Activated T-cell treated with anti-CD3 and anti-CD28 coated beads, Interleukin-2, amount 50 U/mL, for 4 hours (primary cell): ENCODE data around the gene SMIM27. TPM values are rescaled to one million over a fixed set of nuclear protein-coding genes. Genes with fewer than 3 reads are reported as not detected.
"Not testable (repeated sequence)": the region's sequence is repeated elsewhere in the genome, so short reads cannot be mapped to it uniquely, and the experiment has no call there.

Source experiments
- ATAC-seq, 2 donors: fragments of 200-7000 bp; cut with Tn5 transposase; one replicate each; pipeline ENCODE4 v1.10.0; 2021
- DNase-seq: peaks from one replicate; pipeline ENCODE4 v3.0.0-alpha.2; 2020
- H3K27me3 Mint-ChIP-seq: one replicate; pipeline ENCODE4 v1.8.0; 2021; ENCODE audit warnings: low read depth, mixed read lengths
- H3K36me3 Mint-ChIP-seq: one replicate; pipeline ENCODE4 v1.8.0; 2022; ENCODE audit warnings: mixed read lengths; ENCODE audit not compliant: insufficient read depth
- H3K4me1 Mint-ChIP-seq: one replicate; pipeline ENCODE4 v1.8.0; 2021; ENCODE audit warnings: low read depth, mixed read lengths
- H3K4me3 Mint-ChIP-seq: one replicate; pipeline ENCODE4 v1.8.0; 2021; ENCODE audit warnings: mild to moderate bottlenecking, moderate library complexity, mixed read lengths
- H3K9me3 Mint-ChIP-seq: one replicate; pipeline ENCODE4 v1.8.0; 2021; ENCODE audit warnings: mixed read lengths
- total RNA-seq, 3 donors: library from RNA; stranded (reverse); gene quantifications; one replicate each; pipeline ENCODE4 v1.2.1, GENCODE V29; 2021

SMIM27 gene
- total RNA-seq, 3 donors from 2014 or later = 8.0 to 9.7 (median 9.3) TPM

DNA sequence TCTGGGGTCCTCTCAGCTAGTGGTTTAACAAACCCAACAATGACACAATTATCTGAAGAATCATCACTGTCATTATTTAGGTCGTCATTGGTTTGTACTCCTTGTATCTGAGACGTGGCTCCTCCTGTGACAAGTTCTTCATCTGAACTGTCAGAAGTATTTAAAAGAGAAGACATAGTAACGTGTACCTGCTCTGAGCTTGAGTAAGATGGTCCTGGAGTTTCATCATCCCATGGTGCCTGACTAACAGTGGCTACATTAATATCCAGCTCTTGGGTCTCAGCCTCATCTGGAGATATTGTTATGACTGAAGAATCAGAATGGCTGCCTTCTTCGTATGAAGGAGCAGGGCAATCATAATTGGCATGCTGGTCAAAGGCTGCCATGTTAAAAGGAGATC lies 9.1 kb upstream of the SMIM27 start:
- H3K36me3 Mint-ChIP-seq = peaks cover 27% of the 10 kb centered on the region
- H3K27me3 Mint-ChIP-seq = no peaks in the 10 kb centered on the region
- H3K9me3 Mint-ChIP-seq = no peaks in the 10 kb centered on the region
- H3K4me3 Mint-ChIP-seq = no peak overlapping the region
- ATAC-seq (no peak), DNase-seq (no peak)
- H3K4me1 Mint-ChIP-seq = peaks cover 17% of the 10 kb centered on the region

DNA sequence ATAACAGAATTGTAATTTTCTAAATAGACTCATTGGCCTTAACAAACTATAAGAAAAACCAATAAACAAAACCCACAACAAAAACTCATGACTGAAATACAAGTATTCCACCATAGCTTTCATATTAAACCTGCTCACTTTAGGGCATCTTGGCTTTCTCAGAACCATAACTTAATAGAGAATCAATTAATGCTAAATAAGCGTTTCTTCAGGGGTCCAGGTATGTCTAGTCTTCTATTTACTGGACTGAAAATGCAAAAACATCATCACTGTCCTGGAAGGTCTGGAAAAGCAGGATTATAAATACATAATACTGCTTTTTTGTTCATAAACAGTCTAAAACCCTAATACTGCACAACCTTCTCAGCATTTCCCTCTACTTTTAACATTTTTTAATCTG lies 6.2 kb upstream of the SMIM27 start:
- Mint-ChIP-seq H3K36me3 (peaks cover 27% of the 10 kb centered on the region), H3K9me3 (no peaks in the 10 kb centered on the region), H3K4me3 (no peak overlapping the region), H3K4me1 (peaks cover 38% of the 10 kb centered on the region), H3K27me3 (no peaks in the 10 kb centered on the region)
- ATAC-seq = no peak
- DNase-seq = no peak

DNA sequence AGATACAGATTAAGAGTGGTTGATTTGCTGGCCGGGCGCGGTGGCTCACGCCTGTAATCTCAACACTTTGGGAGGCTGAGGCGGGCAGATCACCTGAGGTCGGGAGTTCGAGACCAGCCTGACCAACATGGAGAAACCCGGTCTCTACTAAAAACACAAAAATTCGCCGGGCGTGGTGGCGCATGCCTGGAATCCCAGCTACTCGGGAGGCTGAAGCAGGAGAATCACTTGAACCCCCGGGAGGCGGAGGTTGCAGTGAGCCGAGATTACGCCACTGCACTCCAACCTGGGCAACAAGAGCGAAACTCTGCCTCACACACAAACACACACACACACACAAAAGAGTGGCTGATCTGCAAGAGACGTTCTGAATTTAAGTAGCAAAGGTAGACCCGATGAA lies 3.9 kb upstream of the SMIM27 start:
- DNase-seq, H3K27me3 Mint-ChIP-seq, H3K9me3 Mint-ChIP-seq, H3K4me3 Mint-ChIP-seq, ATAC-seq: not testable (repeated sequence)
- Mint-ChIP-seq H3K4me1 (peaks cover 38% of the 10 kb centered on the region), H3K36me3 (peaks cover 11% of the 10 kb centered on the region)

DNA sequence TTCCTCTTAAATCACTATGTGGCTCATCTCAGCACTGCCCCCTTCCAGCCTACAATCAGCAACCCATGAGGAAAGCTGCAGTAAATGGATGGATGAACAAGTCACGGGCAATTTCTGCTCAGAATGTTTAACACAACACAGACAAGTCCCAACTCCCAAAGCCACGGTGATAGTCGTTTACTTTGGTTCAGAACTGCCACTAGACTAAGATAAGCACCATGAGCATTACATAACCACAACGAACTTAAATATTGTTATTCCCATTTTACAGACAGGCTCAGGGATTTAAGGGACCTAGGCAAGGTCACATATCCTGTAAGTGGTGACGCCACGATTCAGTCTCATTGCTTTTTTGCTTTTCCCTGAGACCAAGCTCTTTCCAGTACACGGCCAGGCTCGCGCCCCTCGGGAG lies 2.0 kb upstream of the SMIM27 start:
- no peak for DNase-seq
- H3K27me3 Mint-ChIP-seq = no peaks in the 10 kb centered on the region

DNA sequence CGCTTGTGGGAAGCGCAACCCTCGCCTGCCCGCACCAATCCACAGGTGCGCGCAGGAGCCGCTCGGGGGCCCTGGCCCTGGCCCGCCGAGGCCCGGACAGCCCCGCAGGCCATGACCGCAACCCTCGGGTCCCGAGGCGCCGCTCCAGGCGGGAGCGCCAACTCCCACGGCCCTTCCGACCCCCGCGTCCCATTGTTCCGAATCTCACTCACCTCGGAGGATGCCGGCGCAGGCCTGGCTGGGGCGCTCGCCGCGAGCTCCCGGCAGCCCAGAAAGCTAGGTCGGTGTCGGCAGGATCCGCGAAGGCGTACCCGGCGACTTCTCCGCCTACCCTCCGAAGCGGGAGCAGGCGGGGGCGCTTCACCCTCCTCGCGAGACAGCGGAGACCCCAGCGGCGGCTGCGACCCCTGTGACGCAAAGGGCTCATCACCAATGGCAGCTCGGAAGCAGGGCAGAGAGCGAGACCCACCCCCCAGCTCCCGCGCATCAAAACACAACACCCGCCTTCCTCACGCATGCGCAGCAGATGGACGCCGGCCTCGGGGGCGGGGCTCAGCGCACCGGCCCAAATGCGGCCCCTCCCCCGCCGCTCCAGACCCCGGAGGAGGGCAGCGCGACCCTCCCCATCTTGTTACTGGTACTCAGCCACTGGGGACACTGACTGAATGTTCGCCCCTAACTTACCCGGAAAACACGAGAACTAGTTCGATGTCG lies 1.4 kb upstream of the SMIM27 start:
- peaks cover 4% of the 10 kb centered on the region for H3K36me3 Mint-ChIP-seq
- H3K4me3 Mint-ChIP-seq = peak overlapping the region; percentile 99
- peak; percentile 75 to 79 for ATAC-seq
- H3K9me3 Mint-ChIP-seq = no peaks in the 10 kb centered on the region
- peak; percentile 94 for DNase-seq
- no peaks in the 10 kb centered on the region for H3K27me3 Mint-ChIP-seq
- H3K4me1 Mint-ChIP-seq = peaks cover 43% of the 10 kb centered on the region

More for the DNA sequence above, 2.0 kb upstream of the SMIM27 start:
- ATAC-seq = no peak
- Mint-ChIP-seq H3K4me3 (peak overlapping the region; percentile 99), H3K36me3 (peaks cover 4% of the 10 kb centered on the region), H3K4me1 (peaks cover 44% of the 10 kb centered on the region), H3K9me3 (no peaks in the 10 kb centered on the region)

DNA sequence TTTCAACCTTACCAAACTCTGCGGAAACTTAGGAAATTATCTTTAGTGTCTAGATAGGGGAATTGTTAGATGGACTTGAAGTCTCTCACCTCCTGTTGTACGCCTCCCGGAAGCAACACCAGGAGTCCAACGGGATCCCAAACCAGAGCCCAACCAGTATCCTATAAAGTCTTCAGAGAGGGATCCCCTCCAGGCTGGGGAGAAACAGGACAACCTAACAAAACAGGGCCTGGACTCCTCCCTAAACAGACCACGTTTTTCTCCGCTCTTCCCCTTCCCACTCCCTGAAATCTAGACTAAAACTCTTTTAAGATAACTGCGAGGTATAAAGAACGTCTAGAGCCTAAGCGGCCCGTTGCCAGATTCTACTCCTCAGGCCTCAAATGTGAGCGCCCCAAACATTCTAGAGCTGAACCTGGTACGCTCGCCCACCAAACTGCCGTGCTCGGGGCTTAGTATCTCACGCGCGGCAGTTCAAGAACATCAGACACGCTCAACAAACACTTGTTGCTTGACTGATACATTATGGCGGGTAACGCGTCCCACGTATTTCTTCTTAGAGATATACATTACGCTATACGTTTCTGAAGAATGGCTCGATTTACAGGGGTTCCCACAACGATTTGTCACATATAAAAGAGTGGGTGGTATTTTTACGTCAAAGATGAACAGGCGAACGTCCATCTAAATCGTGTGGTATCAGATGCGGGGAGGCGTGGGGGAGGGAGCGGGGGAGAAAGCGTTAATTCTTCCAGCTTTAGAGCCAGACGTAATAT lies 663 bp upstream of the SMIM27 start:
- ATAC-seq = peak; percentile 26 to 37
- H3K4me1 Mint-ChIP-seq = peaks cover 46% of the 10 kb centered on the region
- H3K27me3 Mint-ChIP-seq = no peaks in the 10 kb centered on the region

DNA sequence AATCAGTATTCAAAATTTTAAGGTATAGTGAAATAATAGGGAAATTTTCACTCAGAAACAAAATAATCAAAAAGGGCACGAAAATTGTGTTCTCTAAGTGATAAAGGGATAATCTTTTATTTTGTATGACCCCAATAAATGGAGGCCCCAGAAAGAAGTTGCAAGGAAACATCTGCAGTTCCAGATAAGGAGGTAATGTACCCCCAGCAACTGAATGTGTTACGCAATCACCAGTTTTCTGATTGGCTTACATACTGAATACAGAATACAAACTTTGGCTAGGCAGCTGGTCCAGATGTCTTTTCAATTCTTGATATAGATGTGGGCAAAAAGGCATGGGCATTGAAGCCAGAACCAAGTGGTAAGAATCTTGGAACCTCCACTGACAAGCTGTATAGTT lies 2.0 kb downstream of the SMIM27 start:
- Mint-ChIP-seq H3K9me3 (no peaks in the 10 kb centered on the region), H3K27me3 (no peaks in the 10 kb centered on the region), H3K4me3 (no peak overlapping the region), H3K36me3 (peaks cover 8% of the 10 kb centered on the region), H3K4me1 (peaks cover 31% of the 10 kb centered on the region)
- no peak for DNase-seq
- ATAC-seq = no peak

More for the DNA sequence above, 663 bp upstream of the SMIM27 start:
- DNase-seq = peak; percentile 22
- Mint-ChIP-seq H3K9me3 (no peaks in the 10 kb centered on the region), H3K4me3 (peak overlapping the region; percentile 99), H3K36me3 (peaks cover 4% of the 10 kb centered on the region)

DNA sequence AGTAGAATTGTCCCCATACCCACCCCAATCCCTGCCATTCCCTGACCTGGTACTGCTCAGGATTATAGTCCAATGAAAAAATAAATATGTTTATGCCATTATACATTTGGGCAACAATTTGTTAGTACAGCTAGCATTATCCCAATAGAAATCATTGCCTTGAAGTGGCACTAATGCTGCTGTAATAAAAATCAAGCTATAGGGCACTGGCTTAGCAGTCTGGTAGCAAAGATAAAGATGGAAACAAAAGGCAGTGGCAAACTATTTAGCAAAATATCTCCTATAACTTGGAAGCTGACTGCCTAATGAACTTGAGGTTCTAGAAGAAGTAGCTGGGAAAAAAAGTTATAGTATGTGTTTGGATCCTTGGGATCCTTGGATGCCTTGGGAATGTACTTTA lies 2.5 kb downstream of the SMIM27 start:
- Mint-ChIP-seq H3K27me3 (no peaks in the 10 kb centered on the region), H3K4me1 (peaks cover 32% of the 10 kb centered on the region), H3K9me3 (no peaks in the 10 kb centered on the region)

DNA sequence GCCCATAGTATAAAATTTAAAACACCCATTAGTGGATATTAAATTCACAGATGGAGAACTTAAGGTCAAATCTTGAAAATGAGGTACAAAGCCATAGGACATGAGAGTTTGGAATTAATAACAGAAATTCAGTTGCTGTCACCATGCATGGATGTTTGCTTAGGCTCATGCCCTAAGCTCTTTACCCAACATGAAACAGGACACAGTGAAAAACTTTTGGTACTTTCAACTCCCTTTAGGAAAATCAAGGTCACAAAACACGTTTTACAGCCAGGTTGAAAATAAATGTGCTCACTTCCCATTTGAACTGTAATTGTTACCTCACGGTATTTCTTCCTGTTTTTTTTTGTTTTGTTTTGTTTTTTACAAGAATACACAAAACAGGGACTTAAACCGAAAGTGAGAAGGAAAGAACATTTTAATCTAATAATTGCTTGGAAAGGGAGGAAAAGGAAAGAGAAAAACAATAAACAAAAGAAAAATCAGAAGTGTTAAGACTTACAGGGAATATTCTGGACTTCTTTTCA lies 6.3 kb downstream of the SMIM27 start:
- Mint-ChIP-seq H3K9me3 (no peaks in the 10 kb centered on the region), H3K4me3 (no peak overlapping the region), H3K4me1 (peaks cover 28% of the 10 kb centered on the region), H3K36me3 (peaks cover 14% of the 10 kb centered on the region), H3K27me3 (no peaks in the 10 kb centered on the region)
- ATAC-seq (no peak), DNase-seq (no peak)

More for the DNA sequence above, 2.5 kb downstream of the SMIM27 start:
- no peak for DNase-seq
- no peak for ATAC-seq
- H3K4me3 Mint-ChIP-seq = no peak overlapping the region
- peaks cover 10% of the 10 kb centered on the region for H3K36me3 Mint-ChIP-seq

DNA sequence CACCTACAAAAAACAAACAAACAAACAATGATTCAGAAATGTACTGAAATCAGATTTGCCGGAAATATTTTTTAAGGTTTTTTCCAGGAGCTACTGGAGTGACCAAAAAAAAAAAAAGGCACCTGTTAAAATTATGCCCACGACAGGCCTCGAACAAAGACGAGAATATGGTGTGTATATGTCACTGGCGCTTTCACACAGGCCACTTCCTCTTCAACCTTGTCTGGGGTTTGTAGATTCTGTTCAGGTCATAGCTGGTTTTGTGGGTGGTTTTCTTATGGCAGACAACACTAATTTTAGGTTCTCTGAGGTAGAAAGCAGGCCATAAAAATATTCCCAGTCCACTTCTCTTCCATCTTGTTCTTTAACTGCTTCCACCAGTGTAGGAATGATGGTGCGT lies 13.8 kb downstream of the SMIM27 start:
- Mint-ChIP-seq H3K4me3 (no peak overlapping the region), H3K9me3 (no peaks in the 10 kb centered on the region), H3K4me1 (peaks cover 16% of the 10 kb centered on the region), H3K36me3 (peaks cover 38% of the 10 kb centered on the region), H3K27me3 (no peaks in the 10 kb centered on the region)
- DNase-seq (no peak), ATAC-seq (no peak)

DNA sequence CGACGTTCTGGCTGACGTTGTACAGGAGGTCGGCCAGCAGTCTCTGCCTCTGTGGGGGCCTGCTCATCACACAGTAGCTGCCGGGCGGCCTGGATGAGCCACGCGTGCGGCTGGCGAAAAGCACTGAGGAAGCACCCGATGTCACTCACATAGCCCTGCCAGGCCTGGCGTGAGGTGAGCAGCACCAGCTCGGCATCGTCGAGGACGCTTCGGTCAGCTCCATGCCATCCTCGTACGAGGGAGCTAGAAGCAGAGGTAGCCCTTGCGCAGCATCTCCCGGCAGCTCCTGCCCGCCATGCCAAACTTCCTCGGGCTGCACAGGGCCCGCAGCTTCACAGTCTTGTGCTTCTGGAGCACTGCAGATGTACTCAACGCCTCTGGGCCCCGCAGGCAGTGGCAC lies 14.6 kb downstream of the SMIM27 start:
- no peak for ATAC-seq
- H3K4me1 Mint-ChIP-seq = peaks cover 16% of the 10 kb centered on the region
- H3K36me3 Mint-ChIP-seq = peaks cover 35% of the 10 kb centered on the region
- H3K9me3 Mint-ChIP-seq = no peaks in the 10 kb centered on the region
- DNase-seq = no peak
- H3K4me3 Mint-ChIP-seq = no peak overlapping the region
- H3K27me3 Mint-ChIP-seq = no peaks in the 10 kb centered on the region

DNA sequence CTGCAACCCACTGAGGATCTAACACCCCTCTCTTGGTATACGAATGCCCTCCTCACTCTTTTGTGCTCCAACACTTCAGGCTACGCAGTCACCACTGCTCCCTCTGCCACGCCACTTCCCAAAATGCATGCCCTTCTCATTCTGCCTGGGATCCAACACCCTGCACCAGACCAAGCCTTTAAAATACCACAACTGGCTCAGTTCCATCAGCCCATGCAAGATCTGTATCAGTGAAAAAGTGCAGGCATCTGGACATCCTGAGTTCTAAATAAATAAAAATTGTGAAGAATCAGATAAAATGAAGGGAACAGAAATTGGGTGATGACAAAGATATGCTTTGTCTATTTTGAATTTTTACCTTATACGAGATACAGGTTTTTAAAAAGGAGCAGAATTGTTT lies 18.1 kb downstream of the SMIM27 start:
- no peaks in the 10 kb centered on the region for H3K9me3 Mint-ChIP-seq
- H3K36me3 Mint-ChIP-seq = peaks cover 23% of the 10 kb centered on the region
- no peaks in the 10 kb centered on the region for H3K27me3 Mint-ChIP-seq
- H3K4me3 Mint-ChIP-seq = no peak overlapping the region
- DNase-seq = no peak
- ATAC-seq = no peak
- peaks cover 27% of the 10 kb centered on the region for H3K4me1 Mint-ChIP-seq

DNA sequence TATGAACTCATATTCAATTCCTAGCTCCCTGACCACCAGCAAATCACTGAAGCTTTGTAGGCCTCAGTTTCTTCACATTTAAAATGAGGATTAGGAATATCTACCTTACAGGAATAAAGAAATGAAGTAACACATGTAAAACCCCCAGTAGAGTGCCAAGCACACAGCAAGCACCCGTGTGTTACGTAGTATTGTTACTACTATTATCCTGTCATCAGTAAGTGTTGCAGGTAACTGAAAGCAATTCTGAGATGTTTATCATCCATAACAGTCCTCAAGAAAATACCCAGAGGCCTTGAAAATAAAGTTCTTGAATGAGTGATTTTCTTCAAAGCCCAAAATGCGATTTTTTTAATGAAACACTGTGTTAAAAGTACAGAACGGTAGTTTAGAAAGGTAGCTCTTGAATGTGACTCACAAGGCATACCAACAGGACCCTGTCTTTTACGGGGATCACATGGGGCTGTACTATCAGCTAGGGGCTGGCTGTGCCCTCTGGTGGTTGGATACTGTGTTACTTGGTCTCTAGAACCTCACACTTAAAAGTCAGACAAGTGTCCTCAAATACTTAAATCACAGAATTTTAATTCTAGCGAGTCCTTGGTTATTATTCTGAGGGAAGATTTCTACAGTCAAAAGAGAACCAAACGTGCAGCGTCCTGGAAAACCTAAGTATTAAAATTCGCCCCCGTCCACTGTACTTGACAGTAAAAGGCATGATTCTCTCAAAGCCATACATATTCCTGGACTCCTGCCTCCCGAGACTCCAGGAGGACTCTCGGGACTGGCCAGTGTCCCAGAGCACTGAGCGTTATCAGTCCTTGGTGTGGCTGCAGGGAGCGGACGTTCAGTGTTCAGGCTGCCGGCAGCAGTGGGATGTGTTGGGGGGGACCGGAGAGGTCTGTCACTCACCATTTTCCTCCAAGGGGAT lies 20.1 kb downstream of the SMIM27 start:
- peak overlapping the region; percentile 100 for H3K4me3 Mint-ChIP-seq
- DNase-seq (peak; percentile 66), ATAC-seq (peak; percentile 90 to 92)
- H3K27me3 Mint-ChIP-seq = peaks cover 1% of the 10 kb centered on the region
- H3K9me3 Mint-ChIP-seq = no peaks in the 10 kb centered on the region
- H3K4me1 Mint-ChIP-seq = peaks cover 27% of the 10 kb centered on the region
- H3K36me3 Mint-ChIP-seq = peaks cover 15% of the 10 kb centered on the region
